ENCODE measurements around the gene PCCA.

PCCA gene

GRCh38 chr13:100333141-100333540, 244.2 kb downstream of the PCCA start:
- no peak overlapping the region for H3K27ac ChIP-seq
- H3K4me3 ChIP-seq (ENCODE audit: low read depth in 1 of 2, low read length in 1 of 2): no peak overlapping the region
- no peak for TF ChIP-seq CTCF (IDR thresholded peaks at IDR 0.05)
- H3K4me1 ChIP-seq (ENCODE audit: control insufficient read depth in 1 of 2, insufficient read depth in 1 of 2, low read depth in 1 of 2, low read length in 1 of 2): peaks cover under 1 to 5% of the 10 kb centered on the region in 2 experiments
- no peaks in the 10 kb centered on the region for H3K9me3 ChIP-seq
- H3K36me3 ChIP-seq: no peaks in the 10 kb centered on the region
- no peaks in the 10 kb centered on the region for H3K27me3 ChIP-seq

- Histone ChIP-seq H3K27ac (no peak overlapping the region), H3K36me3 (no peaks in the 10 kb centered on the region), H3K9me3 (no peaks in the 10 kb centered on the region), H3K27me3 (no peaks in the 10 kb centered on the region), H3K4me1 (ENCODE audit: control insufficient read depth in 1 of 2, insufficient read depth in 1 of 2, low read depth in 1 of 2, low read length in 1 of 2) (peaks cover 6 to 10% of the 10 kb centered on the region in 2 experiments), H3K4me3 (ENCODE audit: low read depth in 1 of 2, low read length in 1 of 2) (no peak overlapping the region)
- TF ChIP-seq CTCF (IDR thresholded peaks at IDR 0.05): no peak
Observed at GRCh38 chr13:100334214-100334613, 245.3 kb downstream of the PCCA start.

- H3K4me1 ChIP-seq (ENCODE audit: control insufficient read depth in 1 of 2, insufficient read depth in 1 of 2, low read depth in 1 of 2, low read length in 1 of 2): peaks cover 6 to 10% of the 10 kb centered on the region in 2 experiments
- no peak for TF ChIP-seq CTCF (IDR thresholded peaks at IDR 0.05)
- no peaks in the 10 kb centered on the region for H3K36me3 ChIP-seq
- H3K4me3 ChIP-seq (ENCODE audit: low read depth in 1 of 2, low read length in 1 of 2): no peak overlapping the region
- H3K27ac ChIP-seq: no peak overlapping the region
- no peaks in the 10 kb centered on the region for H3K9me3 ChIP-seq
- H3K27me3 ChIP-seq: no peaks in the 10 kb centered on the region
Observed at GRCh38 chr13:100336795-100337516, 248.1 kb downstream of the PCCA start.

GRCh38 chr13:100338275-100338674, 249.4 kb downstream of the PCCA start:
- TF ChIP-seq CTCF (IDR thresholded peaks at IDR 0.05): no peak
- no peaks in the 10 kb centered on the region for H3K27me3 ChIP-seq
- H3K27ac ChIP-seq: no peak overlapping the region
- H3K36me3 ChIP-seq: no peaks in the 10 kb centered on the region
- no peak overlapping the region for H3K4me3 ChIP-seq (ENCODE audit: low read depth in 1 of 2, low read length in 1 of 2)
- peaks cover 6 to 10% of the 10 kb centered on the region in 2 experiments for H3K4me1 ChIP-seq (ENCODE audit: control insufficient read depth in 1 of 2, insufficient read depth in 1 of 2, low read depth in 1 of 2, low read length in 1 of 2)
- H3K9me3 ChIP-seq: no peaks in the 10 kb centered on the region

- TF ChIP-seq CTCF (IDR thresholded peaks at IDR 0.05): no peak
- H3K4me1 ChIP-seq (ENCODE audit: control insufficient read depth in 1 of 2, insufficient read depth in 1 of 2, low read depth in 1 of 2, low read length in 1 of 2): peaks cover 6 to 10% of the 10 kb centered on the region in 2 experiments
- no peaks in the 10 kb centered on the region for H3K36me3 ChIP-seq
- no peak overlapping the region for H3K27ac ChIP-seq
- no peaks in the 10 kb centered on the region for H3K27me3 ChIP-seq
- H3K4me3 ChIP-seq (ENCODE audit: low read depth in 1 of 2, low read length in 1 of 2): no peak overlapping the region
- no peaks in the 10 kb centered on the region for H3K9me3 ChIP-seq
Observed at GRCh38 chr13:100339411-100339940, 250.6 kb downstream of the PCCA start.
